Retina (tissue), 1 donor: ENCODE measurements around the gene TBX15.
"Not testable (repeated sequence)": the region's sequence is repeated elsewhere in the genome, so short reads cannot be mapped to it uniquely, and the experiment has no call there.

ENCODE experiments used
- DNase-seq: peaks from one replicate; pipeline ENCODE4 v3.0.0-alpha.2; 2016

The TBX15 gene

DNA sequence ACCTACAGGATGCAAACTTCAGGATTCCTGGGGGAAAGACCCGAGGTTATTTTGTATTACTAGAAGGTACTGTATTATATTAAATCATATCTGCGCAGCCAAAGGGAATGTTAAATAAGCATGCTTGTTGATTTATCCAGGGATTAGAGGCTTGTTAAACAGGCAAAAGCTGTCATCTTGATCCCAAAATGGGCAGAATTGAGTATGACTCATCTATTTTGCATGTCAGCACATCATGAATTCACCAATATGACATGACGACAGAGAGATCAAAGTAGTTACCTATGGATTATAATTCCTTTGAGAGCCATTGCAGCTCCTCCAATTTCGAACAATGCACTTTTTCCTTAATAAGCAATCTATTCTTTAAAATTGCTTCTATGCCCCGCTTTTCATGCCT, 66.1 kb downstream of the TBX15 start:
- DNase-seq = no peak

DNA sequence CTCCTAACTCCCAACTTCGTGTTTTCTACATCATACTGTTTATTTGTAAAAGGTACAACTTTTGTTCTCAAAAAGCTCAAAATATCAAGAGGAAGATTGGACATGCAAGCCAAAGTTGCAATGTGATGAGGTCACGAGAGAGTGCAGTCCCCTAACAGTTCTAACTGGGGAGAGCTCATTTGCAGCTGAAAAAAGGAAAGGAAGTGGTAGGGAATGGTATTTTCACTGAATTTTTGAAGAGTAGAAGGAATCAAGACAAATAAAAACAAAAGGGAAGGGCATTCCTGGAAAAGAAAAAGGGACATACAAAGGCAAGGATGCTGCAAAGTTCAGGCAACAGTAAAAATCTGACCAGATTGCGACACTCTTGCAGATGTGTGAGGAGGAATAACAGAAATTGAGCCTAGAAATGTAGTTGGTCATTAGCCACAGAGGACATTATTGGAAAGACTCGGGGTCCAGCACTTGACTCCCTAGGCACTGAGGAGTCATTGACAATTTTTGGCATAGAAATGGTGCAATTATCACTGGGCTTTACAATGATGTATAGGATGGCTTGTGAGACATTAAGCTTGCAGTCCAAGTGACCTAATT, 67.9 kb downstream of the TBX15 start:
- no peak for DNase-seq

DNA sequence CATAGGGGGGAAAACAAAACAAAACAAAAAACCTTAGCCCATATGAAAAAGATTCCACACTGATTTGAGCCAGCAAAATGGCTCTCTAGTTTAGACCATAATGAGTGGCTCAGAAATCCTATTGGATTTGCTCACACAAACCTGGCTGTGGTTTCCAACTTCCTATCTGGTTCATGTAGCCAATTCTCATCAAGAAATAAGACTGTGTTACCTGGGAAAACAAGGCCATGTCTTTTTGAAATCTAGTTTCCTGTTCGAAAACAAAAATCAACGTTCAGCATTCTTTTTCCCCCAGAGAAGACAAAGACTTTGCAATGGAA, 69.2 kb downstream of the TBX15 start:
- no peak for DNase-seq

DNA sequence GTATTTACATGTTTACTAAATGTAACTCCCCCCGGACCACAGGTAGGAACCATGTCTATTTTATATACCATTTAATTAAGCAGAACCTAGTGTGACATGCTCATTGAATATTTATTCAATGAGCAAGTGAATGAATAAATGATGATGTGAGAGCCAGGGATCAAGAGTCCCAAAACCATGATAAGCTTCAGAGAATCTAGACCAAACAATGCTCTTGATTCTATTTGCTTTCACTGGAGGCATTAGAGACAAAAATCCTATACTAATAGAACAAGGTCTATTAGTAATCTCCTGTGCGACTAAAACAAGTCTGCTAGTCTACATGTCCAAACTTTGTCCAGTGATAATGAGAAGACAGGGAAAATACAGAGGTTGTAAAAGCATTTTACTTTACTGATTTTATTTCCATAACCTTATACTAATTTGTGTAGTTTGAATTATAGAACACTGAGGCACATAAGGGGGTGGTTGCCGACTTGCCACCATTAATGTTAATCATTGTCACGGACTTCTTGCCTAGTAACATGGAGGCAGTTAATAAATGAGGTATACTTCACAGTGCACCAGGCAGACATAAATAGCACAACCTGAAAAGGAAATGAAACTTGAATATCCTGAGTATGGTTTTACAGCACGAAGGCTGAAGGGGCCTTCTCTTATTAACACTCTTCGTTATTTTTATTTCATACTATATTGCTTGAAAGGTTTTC, 69.8 kb downstream of the TBX15 start:
- DNase-seq = no peak

DNA sequence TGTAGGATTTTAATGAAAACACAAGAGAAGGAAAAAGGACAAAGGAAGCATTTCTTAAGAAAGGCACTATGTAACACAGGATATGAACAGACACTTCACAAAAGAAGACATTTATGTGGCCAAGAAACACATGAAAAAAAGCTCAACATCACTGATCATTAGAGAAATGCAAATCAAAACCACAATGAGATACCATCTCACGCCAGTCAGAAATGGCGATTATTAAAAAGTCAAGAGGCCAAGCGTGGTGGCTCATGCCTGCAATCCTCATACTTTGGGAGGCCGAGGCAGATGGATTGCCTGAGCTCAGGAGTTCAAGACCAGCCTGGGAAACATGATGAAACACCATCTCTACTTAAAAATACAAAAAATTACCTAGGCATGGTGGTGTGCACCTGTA, 71.8 kb downstream of the TBX15 start:
- not testable (repeated sequence) for DNase-seq

DNA sequence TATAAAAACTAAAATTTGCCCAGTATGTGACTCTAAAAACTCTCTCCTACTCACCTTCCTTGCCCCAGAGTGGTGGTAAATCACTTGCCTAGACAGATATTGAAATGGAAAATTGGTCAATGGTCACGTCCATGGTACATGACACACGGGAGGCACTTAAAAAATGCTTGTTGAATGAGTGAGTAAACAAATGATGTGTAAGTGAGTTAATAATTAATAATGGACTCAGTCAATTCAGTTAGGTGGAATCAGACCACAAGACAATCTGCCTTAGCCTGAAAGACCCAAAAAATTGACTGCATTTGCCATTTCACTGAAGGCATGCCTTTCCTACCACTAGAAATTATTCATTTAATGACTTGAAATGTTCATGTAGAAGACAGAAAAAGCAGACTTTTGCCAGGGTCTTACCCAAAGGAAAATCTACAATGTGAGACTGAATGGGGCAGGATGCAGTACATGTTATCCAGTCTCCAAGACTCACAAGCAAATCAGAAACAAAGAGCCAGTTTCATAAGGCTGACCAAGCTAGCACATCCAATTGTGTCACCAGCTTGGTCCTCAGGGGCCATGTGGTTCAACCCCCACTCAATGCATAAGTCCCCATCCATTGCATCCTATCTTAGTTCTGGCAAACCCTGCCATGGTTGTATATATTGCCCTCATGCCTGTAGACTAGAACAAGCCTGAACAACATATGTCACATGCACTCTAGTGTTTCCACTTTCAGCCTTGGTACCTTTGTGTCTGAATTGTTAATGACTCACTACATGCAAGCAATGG, 73.6 kb downstream of the TBX15 start:
- DNase-seq = no peak

DNA sequence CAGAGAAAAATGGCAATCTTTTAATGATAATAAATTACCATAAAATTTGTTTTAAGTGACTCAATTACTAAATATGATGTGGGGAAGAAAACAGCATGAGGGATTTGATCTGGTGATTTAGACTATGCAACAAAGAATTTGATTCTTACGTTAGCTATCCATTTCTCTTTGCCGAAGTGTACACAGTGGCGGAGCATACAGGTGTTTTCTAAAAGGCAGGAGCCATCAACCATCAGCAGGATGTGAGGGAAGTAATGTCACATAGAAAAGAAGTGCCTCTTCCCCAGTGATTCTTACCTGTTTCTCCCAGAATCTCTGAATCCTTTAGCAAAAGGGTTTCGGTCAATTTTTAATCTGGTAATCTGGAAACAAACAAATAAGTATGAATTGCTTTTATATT, 74.3 kb downstream of the TBX15 start:
- no peak for DNase-seq

DNA sequence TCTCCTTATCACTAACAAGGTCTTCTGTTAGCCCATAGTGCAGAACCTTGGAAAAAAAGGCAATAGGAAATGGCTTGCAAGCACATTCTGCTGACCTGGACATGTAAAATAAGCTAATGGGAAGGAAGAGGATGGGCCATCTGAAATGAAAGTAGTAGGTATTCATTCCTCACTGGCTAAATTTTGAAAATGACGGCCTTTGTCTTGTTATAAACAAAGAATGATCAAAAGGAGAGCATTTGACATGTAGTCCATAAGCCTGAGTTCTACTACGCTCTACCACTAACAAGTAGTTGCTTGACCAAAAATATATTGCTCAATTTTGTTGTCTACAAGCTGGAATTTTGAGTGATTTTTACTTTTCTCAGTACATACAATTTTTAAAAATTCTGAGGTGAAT, 75.6 kb downstream of the TBX15 start:
- no peak for DNase-seq

DNA sequence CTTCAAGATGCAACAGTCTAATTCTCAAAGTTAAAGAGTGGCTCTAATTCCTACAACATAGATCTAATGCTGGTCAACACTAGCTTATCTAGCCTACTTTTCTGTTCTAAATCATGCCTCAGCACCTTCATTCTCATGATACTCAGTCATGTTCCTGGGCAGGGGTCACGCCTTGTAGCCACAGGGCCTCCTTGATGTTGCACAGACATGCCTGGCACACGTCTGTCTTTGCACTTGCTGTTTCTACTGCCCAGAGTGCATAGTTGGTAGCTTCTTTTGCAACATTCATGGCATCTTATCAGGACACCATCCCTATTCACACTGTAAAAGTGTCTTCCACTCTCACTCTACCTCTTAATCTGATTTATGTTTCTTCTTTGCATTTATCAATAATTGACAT, 76.6 kb downstream of the TBX15 start:
- DNase-seq = no peak

DNA sequence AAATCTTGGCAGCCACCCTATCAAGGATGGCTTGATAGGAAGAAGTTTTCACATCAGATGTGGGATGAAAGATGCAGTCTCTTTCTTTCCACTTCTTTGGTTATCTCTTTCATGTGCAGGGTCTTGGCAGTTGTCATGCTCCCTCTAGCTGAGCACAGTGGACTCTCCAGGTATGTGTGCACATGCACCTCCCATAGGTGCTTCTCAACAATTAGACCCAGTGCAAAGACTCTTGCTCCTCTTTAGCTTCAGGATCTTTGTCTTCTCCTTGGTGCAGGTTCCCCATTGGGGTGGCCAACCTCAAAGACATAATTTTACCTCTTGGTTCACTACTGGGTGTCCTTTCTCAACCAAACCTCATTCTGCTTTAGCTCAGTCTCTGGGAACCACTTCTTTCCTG, 80.7 kb downstream of the TBX15 start:
- no peak for DNase-seq

DNA sequence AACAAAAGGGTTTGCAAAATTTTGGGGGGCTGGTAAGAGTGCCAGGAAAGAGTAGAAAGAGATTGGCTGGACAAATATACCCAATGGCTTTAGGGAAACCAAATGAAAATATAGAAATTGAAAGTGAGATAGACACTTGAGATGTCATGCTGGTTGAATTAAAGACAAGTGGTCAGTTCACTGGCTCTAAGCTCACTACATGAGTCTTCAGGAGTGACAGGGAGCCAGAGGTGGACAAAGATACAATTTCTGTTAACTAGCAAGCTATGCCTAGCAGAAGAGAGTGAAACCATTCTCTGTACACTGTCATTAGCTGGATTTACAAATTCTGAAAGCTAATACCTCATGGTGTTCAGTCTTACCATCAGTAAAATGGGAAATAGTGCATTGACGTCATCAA, 82.5 kb downstream of the TBX15 start:
- no peak for DNase-seq

DNA sequence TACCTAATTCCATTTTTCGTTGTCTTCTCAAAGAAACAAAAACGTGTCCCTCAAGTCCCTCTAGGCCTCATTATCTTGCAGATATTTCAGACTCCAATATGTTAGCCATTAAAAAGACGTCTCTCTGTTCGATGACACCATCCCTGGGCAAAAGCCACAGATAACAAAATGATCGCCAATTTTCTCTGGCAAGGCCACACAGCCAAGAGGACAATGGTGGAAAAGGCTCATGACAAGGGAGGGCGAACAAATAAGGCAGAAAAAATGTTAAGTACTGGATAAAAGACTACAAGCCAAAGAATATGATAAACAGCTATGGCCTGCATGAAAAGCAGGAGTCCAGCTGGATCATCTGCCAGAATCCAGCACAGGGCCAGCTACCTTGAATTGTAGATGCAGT, 82.9 kb downstream of the TBX15 start:
- no peak for DNase-seq

DNA sequence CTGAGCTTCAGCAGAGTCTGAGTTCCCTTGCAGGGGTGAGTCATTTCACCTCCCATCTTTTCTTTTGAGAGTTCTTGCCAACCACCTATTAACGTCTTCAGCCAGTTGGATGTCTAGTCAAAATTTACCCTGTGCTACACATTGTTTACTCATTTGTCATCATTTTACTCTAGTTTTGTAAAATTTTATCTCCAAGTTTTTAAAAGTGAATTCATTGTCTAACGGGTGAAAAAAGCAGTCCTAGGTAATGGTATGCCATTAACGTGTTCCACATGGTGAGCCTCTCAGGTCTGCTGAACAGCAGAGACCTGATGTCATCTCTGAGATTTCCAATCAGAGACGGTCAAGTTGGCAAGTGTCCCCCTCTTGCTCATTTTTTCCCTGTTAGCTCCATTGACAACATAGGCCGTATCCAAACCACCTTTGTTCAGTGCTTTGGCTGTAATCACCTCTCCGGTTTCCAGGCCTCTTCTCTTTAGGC, 85.4 kb downstream of the TBX15 start:
- DNase-seq = no peak

DNA sequence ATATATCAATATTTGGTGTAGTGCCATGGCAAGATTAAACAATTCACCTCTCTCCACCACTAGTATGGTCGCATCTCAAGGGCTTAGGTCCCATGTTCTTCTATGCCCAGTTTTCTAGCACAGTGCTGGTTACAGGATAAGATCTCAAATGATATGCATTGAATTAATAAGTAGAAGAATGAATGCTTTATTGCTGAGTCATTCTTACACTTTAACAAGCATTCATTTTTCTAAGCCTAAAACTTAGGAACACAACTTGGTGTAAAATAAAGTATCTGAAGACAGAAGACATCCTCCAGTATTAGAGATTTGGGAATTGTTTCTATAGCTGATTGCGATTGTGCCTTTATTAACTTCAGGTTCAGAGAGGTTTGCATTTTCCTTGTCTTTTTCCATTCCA, 85.8 kb downstream of the TBX15 start:
- DNase-seq = no peak

DNA sequence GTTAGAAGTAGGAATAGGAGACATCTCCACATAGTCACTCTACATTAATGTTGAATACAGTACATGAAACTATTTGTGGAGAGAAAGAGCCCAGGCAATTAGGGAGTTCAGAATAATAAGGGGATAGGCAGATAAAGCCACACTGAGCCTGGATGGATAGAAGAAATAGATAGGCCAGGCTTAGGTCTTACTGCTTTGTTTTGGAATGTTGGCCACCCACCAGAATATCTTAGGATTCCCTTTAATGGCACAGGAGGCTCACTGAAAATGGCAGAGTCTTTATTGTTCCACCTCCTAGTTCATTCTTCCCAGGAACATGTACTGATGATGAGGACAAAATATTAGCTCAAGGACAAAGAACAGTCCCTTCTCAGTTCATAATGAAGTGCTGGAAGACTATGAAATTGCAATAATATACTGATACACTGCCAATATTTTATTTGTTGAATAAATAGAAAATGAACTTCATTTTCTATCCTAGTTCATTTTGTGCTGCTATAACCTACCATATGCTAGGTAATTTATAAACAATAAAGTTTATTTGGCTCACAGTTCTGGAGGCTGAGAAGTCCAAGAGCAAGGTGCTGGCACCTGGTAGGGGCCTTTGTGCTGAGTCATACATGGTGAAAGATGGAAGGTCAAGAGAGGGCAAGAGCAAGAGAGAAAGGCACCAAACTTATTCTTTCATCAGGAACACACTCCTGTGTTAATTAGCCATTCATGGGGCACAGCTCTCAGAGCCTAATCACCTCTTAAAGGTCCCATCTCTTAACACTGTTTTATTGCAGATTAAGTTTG, 87.3 kb downstream of the TBX15 start:
- no peak for DNase-seq

DNA sequence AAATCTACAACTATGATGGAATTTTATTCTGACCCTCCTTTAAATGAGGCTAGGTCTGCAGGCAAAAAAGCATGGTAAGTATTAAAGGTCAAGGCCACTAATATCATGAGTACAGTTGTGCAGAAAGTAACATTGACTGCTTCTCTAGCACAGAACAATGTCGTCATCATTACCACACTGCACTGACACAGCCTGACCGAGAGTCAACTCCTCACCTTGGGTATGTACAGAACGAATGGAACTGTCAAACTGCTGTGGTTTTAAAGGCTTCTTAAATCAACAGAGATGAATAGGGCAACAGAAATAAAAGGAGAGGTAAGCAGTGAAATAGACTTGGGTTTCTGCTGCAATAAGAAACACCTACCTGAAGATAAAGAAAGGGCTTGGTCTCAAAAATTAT, 88.8 kb downstream of the TBX15 start:
- no peak for DNase-seq

DNA sequence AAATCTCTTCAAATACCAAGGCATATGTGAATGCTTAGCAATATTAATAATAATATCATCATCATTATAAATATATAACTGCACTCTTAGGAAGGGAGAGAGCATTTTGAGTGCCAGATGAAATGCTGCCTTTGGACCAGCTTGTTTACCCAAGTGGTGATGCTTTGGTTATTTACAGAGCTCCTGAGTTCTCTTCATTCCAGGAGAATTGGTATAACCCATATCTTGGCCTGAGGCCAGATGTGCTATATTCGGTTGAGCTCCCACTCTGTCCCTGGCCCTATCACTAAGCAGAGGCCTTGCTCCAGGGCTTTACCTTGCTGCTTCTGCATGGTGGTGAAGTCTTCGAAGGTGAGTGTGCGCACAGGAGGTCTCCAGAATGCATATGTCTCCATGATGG, 89.4 kb downstream of the TBX15 start:
- DNase-seq = no peak

DNA sequence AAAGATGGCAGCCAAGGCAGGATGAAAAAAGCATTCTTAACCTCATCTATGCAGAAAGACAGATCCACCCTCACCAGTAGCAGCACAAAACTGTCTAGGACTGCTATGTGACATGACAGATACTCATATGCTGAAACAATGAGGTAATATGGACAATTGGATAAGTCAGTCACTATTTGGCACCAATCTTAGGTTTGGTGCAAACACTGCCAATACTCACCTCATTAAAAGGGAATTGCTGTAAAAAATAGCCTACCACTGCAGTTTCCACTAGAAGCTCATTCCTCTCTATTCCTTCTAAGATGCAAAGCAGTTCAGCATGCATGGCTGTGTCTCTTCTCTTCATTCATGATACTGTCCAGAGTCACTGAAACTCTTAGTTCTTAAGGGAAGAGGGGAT, 91.7 kb downstream of the TBX15 start:
- DNase-seq = no peak

DNA sequence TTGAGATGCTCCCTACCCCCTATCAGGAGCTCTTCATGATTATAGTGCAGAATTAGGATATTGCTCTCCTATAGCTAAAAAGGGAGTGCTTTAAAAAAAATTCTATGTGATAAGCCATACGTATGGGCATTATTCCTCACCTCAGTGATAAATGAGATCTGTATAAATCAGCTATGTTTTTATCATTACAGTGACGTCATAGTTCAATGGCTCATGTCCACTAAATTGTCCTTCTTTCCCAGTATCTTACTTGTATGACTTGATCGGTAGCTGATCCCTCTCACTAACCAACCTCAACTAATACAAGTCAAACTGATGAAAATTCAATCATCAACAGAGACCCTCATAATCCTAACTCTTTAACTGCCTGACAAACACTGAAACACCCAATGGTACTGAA, 93.3 kb downstream of the TBX15 start:
- DNase-seq = no peak

DNA sequence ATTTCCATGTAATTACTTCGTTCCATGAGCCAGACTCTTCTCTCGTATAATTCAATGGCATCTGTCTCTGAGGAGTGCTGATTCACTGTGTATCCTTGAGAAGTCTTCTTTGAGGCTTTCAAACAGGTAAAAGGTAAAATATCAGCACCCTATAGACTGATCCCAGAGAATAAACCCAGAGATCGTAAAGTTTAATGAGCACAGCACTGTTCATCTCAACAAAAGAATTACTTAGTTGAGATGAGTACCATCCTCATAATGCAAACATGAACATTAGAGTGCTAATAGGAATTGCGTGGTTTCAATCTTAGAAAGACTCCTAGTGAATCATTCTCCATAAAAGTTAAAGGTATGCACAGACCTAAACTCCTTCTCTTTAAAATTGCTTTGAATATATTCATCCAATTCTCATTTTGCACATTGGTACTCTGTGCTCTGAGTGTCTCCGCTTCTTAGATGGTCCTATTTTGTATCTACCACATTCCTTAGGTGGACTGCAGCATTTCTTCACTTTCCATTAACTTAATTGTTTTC, 97.2 kb downstream of the TBX15 start:
- DNase-seq = no peak

DNA sequence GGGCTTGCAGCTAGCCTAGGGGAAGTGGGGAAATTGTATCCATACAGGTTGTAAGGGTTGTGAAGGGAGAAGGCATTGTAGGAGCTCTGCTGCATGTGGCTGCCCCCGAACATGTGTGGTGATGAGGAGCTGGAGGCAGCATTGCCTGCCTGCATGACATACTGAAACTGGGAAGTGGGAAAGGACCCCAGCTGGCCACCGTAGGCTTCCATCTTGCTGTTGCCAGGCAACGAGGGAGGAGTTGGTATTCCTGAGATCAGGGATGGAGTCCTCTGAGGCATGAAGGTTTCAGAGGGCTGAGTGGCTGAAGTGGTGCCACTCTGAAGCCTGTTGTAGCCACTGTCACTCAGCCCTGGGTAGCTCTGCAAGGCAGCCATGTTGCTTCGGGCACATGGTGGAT, 103.2 kb downstream of the TBX15 start:
- DNase-seq = no peak

DNA sequence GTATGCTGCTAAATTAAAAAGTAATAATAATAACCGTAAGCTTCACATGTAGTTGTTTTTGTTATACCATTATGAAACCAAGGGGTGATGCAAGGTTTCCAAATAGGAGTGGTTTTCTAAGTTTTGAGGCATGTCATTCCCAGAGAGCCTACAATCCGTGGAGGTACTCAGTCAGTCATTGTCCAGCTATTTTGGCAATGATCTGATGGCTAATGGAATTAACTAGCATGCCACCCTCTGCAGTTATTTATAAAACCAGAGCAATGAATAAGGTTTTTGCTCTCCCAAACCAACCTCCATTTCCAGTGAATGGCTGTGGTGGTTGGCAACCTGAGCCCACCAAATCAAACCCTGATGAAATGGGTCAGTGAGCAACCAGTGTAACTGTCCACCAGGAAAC, 106.4 kb downstream of the TBX15 start:
- DNase-seq = no peak

DNA sequence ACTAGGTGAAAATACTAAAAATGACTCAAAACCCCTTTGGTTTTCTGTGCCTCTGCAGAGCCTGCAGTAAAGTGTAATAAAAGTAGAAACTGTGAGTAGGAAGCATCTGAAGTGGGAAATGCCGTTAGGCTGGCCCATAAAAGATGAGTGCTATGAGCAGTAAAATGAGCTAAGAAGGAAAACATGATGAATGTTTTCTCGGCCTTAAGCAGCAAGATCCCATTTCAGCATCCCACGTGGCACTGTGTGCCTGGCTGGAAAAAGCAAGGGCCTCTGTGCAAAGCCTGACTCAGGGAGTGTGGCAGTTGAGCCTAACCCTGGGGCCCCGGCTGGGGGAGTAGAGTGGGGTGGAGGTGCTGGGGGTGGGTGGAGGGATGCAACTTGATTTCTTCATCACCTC, 109.5 kb downstream of the TBX15 start:
- DNase-seq = no peak
